WI38 (cell line): ENCODE results near the gene FSTL1.

ENCODE experiments used
- H3K4me3 ChIP-seq: 2 replicates; pipeline ENCODE4 v1.5.1; 2011; ENCODE audit warnings: low read depth, mild to moderate bottlenecking, control low read depth, low read length
- TF ChIP-seq, protein P1 (sequence below): IDR thresholded peaks from 2 replicates; pipeline ENCODE4 v1.5.1; 2012; ENCODE audit warnings: low read depth, mild to moderate bottlenecking, control low read depth, low read length

FSTL1 gene

DNA sequence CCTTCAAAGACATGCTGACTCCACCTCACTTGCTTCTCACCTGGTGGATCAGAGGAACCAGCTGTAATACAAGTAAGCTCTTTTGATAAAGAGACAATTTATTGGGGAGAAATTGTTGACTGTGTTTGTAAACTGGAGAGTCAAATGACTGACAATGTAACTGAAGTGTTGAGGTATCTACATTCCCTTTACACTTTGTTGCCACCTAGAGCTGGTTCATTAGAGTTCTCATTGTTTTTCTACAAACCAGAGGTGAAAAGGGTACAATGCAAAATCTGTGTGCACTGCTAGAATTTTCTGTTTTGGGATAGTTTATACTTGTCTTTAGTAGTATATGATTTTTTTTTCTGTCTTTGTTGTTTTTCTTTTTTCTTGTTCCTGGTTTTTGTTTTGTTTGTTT lies 93.0 kb downstream of the FSTL1 start:
- no peak overlapping the region for H3K4me3 ChIP-seq
- TF ChIP-seq, protein P1, sequence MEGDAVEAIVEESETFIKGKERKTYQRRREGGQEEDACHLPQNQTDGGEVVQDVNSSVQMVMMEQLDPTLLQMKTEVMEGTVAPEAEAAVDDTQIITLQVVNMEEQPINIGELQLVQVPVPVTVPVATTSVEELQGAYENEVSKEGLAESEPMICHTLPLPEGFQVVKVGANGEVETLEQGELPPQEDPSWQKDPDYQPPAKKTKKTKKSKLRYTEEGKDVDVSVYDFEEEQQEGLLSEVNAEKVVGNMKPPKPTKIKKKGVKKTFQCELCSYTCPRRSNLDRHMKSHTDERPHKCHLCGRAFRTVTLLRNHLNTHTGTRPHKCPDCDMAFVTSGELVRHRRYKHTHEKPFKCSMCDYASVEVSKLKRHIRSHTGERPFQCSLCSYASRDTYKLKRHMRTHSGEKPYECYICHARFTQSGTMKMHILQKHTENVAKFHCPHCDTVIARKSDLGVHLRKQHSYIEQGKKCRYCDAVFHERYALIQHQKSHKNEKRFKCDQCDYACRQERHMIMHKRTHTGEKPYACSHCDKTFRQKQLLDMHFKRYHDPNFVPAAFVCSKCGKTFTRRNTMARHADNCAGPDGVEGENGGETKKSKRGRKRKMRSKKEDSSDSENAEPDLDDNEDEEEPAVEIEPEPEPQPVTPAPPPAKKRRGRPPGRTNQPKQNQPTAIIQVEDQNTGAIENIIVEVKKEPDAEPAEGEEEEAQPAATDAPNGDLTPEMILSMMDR: no peak

DNA sequence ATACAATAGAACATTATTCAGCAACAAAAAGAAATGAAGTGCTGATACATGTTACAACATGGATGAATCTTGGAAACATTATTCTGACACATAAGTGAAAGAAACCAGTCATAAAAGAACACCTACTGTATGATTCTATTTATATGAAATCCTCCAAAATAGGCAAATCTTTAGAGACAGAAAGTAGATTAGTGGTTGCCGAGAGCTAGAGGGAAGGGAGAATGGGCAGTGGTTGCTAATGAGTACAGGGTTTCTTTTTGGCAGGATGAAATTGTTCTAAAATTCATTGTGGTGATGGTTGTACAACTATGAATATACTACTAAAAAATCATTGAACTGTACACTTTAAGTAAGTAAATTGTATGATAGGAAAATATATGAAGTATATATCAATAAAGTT lies 95.3 kb downstream of the FSTL1 start:
- TF ChIP-seq, protein P1: no peak
- no peak overlapping the region for H3K4me3 ChIP-seq

DNA sequence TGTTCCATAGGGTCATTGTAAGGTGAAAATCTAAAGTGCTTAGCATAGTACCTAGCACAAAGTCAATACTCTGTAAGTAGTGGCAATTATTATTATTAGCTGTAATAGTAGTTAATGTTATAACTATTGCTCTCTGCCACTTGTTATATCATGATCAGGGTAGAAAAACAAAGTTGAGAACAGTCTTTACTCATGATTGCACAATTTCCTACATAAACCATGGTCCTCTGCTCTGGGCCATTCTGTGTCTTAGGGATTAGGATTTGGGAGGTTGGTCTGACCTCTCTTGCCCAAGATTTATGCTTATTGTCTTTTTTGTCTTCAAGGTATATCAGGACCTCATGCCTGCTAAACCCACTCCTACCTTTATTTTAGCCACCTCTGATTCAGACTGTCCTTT lies 97.3 kb downstream of the FSTL1 start:
- H3K4me3 ChIP-seq: no peak overlapping the region
- TF ChIP-seq, protein P1: no peak

DNA sequence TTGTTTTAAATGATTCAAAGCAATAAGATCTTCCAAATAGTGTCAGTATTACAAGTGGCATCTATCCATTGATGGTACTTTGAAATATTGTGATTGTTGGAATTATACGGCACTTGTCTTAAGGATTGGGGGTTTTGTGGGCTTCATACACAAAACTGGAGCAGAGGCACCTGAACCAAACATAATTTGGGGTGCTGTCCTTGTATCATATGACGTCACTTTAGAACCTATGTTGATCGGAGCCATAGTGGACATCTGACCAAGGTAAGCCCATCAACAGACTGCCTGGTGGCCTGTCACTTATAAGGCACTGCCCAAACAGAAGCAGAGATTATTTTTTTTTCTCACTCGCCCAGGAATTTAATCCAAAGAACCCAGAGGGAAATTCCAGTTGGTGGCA lies 98.8 kb downstream of the FSTL1 start:
- TF ChIP-seq, protein P1: no peak
- H3K4me3 ChIP-seq: no peak overlapping the region

DNA sequence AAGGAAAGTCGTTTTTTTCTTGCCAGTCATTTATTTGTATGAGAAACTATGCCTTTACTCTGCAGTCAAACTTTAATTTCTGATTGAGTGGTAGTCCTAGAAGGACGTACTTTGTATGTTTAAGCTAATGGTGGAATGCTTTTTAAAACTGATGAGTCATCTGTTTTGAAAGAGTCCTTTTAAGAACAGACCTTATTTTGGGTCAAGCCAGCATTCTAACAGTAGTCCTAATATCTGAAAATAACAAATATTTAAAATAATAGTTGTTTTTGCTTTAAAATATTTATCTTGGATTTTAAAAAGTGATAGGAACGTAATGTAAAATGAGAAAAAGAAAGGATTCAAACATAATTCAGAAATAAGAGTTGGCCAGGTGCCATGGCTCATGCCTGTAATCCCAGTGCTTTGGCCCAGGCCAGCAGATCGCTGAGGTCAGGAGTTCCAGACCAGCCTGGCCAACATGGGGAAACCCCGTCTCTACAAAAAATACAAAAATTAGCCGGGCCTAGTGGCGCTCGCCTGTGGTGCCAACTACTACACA lies 100.3 kb downstream of the FSTL1 start:
- H3K4me3 ChIP-seq: peak overlapping the region; percentile 78
- TF ChIP-seq, protein P1: no peak

DNA sequence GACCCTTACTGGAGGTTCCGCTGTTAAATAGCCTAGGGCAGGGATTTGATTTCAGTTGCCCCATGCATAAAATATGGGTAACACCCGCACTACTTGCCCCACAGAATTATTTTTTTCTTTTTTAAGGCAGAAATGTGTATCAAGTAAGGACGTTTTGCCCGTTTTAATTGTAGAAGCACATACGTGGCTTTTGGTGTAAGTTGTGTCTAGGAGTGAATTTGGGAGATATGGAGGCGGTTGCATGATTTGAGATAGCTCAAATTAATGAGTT lies 101.0 kb downstream of the FSTL1 start:
- TF ChIP-seq, protein P1: no peak
- H3K4me3 ChIP-seq: peak overlapping the region; percentile 78

DNA sequence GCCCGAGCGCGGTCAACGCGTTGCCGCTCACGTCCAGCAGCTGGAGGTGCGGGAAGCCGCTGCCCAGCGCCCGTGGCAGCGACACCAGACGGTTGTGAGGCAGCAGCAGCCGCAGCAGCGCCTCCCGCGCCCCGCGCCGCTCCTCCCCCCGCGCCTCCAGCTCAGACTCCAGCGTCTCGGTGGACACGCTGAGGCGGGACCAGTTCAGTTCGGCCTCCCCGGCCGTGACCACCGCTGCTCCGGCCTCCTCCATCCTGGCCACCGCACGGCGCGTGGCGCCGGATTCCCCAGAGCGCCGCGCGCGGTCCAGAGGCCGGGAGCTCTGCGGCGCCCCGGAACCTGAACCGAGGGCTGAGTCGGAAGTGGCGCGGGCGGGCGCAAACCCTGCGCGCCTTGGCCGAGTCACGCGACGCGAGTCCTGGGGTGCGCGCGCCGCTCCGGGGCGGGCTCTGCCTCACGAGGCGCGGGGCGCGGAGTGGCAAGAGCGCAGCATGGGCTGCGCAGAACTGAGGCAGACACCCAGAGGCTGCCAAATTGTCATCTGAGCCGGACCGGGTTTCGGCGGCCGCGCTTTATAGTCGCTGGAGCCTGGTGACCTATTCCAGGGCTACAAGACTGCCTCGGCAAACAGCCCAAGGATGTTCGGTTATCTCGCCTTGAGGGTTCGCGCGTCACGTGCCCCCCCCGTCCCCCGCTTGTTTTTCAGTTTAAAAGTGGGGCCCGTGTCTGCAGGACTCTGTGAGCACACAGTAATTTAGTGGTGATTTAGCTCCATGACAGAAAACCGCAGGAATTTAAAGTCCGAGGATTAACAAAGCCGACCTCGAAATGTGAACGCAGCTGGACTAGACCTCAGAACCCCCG lies 101.6 kb downstream of the FSTL1 start, which contains the start of gene LRRC58:
Gene LRRC58 (minus strand): TSS at position 364 of the 864 bp plus-strand sequence. CDS start 111 bp downstream, at position 253.
- TF ChIP-seq, protein P1: 0 out of 2 replicates have a peak, but pooled peaks have one; percentile 10
- peak within 1 kb of the TSS; percentile 78 for H3K4me3 ChIP-seq
